Erythroblast (primary cell): ENCODE measurements around the gene PLTP.

ENCODE experiments used
- GATA1 ChIP-seq: IDR thresholded peaks from 2 replicates; pipeline ENCODE4 v1.6.1; 2011; ENCODE audit warnings: low read depth, mild to moderate bottlenecking, control low read depth, low read length, moderate library complexity
- POLR2A ChIP-seq: IDR thresholded peaks from 2 replicates; pipeline ENCODE4 v1.6.1; 2011; ENCODE audit warnings: mild to moderate bottlenecking, low read length

DNA sequence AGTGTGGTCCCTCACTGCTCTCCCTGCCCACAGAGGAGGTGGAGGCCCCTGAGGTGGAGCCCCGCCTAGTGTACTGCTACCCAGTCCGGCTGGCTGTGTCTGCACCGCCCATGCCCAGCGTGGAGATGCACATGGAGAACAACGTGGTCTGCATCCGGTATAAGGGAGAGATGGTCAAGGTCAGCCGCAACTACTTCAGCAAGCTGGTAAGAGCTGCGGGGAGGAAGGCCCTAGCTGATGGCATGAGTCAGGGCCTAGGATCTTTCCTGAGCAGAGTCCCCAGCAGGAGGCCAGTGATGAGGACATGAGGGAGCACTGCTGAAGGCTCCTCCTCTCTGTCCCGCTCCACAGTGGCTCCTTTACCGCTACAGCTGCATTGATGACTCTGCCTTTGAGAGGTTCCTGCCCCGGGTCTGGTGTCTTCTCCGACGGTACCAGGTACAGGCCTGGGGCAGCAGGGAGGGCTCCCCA, 33.8 kb upstream of the PLTP start:
- TF ChIP-seq POLR2A (no peak), GATA1 (no peak)
